Stimulated activated CD4-positive, alpha-beta T cell treated with anti-CD3 and anti-CD28 coated beads, Interleukin-15, amount 100 ng/mL, for 48 hours (primary cell): Measurements from ENCODE around the gene ALKBH3.

ENCODE experiments used
- DNase-seq, 2 donors: peaks; one replicate each; pipeline ENCODE4 v3.0.0-alpha.2; 2020; ENCODE audit warnings: low read depth in 2 of 2

The ALKBH3 gene

DNA sequence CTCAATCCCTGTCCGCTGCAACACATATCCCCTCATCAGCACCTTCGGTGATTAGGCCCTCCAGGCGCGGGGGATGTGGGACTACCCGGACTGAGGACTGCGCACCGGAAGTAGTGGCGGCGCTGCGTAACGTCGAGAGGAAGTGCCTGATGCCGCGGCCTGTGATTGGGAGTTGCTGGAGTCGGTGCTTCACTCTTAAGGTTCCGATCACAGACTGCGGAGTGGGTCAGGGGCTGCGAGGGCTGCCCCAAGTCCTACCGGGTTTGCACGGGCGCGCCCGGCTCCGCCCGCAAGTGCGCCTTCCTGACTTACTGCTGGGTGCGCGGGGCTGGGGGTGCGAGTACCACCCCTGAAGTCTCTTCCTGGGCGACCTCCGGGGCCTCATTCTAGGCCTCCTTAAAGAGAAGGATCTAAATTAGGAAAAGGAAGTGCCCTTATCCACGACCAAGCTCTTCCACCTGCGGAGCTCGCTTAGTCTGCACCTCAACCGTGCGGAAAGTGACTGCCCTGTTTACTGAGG, at the start of gene ALKBH3:
Gene ALKBH3, plus strand, starts transcription at position 192 of the 520 bp plus-strand sequence. CDS start 1,822 bp downstream, outside the sequence.
- DNase-seq, result peak; percentile 83 to 90

DNA sequence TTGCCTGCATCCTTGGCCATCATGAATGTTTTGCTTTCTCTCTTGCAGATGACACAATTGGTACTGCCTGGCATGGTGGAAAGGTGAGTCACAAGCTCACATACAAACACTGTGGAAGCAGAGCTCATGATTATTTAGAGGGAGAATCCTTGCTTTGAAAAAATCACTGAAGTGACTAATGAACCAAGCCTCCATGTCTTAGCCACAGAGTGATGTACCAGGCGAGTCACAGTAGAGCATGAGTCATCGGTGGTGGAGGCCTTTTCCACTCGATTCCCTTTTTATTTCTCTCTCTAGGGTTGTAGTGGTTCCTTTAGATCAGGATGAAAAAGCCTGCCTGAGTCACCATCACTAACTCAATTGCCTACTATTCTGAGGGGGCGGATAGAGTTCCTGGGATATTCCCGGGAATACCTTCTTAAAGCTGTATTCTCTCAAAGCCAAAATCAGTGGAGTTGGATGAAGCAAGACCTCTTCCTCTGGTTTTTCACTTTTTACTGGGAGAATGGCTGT, 49.6 kb upstream of the ALKBH3 start:
- DNase-seq, result peak; percentile 44 to 53

DNA sequence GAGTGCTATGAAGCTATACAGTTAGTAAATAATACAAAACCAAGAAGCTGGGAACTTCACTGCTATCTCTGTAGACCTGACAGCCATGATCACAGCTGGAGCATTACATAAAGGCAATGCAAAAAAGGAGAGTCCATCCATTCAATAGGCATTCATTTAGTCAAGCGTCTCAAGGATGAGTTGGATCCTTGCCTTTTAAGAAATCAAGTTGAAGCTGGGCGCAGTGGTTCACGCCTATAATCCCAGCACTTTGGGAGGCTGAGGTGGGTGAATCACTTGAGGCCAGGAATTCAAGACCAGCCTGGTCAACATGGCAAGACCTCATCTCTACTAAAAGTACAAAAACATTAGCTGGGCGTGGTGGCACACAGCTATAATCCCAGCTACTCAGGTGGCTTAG, 48.1 kb upstream of the ALKBH3 start:
- no peak for DNase-seq

DNA sequence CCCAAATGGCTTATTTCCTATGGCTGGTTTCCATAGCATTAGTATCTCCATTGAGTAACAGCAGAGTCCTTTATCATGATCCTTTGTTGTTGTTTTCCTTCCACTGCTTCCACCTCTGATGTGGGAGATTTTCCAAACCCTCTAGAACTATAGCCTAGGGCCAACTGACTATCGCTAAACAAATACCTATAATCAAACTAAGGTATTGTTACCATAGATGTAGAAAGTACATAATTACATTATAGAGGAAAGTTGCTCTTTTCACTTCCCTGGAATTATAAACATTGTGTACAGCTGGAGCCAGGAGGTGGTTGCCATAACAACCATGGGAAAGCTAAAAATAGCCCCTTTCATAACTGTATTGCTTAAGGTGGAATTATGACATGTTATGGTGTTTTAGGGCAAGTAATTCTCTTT, 47.0 kb upstream of the ALKBH3 start:
- no peak for DNase-seq

DNA sequence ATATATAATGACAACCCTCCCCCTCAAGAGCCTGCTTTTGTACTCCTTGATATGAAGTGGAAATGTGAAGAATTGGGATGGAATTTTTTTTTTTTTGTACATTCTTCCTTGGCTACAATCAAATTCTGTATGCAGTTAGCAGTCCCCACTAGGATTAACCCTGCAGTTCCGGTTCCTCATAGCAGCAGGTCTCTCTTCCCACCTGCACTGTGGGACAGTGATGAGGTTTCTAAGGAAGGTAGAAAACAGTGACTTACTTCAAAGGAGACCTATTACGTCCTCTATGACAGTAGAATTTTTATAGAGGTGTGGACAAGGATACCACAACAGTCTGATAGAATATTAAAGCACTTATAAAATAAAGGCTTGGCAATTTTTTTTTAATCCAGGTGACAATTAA, 46.3 kb upstream of the ALKBH3 start:
- DNase-seq, result no peak

DNA sequence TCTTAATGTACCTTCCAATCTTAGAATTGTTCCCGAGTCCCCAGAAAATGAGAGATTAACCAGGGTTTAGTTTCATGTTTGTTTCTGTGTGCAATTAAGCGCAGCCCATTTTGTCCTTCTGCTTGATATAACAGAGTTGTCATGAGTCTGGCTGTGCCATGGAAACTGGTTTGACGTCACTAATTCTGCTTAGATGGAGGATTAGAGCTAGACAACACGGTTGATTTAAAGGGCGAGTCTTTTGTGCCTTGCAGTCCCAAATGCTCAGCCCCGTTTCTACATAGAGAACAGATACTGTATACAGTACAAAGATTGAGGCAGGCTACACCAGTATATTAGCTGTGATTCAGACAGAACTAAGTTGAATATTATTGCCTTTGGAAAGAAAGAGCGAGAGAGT, 45.5 kb upstream of the ALKBH3 start:
- no peak for DNase-seq

DNA sequence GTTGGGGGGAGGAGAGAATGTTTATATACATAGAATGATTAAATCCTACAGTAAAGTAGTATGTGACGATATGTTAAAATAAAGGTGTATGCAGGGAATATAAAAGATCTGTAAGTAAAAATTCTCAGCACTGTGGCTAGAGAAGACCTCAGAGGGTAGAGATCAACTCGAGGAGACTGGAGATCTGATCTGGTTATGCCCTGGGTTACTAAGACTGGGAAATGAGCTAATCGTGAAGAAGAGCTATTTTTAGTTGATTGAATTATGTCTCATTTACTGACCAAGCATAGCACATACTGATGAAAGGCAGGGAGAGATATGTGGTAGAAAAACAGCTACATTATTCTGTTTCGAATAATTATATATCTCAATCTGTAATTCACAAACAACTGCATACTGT, 42.8 kb upstream of the ALKBH3 start:
- DNase-seq, result no peak

DNA sequence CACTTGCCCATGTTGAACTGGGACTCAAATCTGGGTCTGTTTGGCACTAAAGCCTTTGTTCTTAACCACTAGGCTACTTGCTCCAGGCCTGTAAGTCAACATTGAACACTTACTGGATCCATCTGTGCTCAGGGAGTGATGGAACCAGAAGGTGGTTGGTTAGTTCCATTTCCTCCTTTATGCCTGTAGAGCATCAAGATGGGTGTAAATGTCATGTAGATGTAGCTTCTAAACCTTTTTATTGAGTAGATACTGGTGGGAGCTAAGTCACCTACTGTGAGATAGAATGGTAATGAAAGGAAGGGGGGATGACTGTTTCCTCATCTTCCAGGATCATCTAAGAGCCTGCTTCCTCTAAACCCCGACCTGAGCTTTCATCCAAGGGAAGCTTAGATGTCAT, 38.6 kb upstream of the ALKBH3 start:
- DNase-seq, result no peak

DNA sequence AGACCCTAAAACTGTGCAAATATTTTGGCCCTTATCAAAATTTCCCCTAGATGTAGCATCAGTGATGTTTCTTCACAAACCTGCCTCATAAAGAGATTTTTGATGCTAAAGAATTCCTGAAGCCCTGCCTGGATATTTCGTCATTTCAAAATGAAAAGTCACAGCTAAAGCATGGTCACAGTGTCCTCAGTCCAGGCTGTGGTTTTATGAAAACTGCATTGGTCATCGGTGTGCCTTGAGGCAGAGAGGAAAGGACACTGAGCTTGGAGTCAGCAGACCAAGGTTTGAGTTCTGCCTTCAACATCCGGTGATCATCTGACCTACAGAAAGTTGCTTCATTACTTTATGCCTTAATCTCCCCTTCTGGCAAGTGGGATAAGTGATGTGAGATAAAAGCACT, 34.8 kb upstream of the ALKBH3 start:
- DNase-seq, result no peak

DNA sequence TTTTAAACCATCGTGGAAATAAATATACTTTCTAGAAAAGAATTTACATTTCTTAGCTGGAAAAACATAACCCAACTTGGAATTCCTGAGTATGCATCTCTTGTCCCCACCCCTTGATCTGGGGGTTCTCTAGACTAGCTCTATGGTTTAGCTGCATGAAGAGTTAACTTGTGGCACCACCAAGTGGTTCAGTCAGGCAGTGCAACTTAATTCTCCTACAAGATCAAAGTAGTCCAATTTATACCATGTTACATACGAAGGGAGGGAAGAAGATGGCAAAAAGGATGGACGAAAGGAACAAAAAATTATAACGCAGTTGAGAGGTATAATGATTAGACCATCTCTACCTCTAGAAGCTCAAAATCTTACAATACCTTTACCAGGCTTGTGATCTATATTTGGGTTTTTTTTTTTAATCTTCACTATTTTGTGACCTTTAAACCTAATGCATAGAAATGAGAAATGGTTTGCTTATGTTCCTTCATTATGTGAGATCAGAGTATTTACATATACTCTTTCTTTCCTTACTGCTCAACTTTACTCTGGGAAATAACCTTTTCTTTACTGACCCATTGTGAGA, 28.5 kb upstream of the ALKBH3 start:
- peak; percentile 21 to 33 for DNase-seq

DNA sequence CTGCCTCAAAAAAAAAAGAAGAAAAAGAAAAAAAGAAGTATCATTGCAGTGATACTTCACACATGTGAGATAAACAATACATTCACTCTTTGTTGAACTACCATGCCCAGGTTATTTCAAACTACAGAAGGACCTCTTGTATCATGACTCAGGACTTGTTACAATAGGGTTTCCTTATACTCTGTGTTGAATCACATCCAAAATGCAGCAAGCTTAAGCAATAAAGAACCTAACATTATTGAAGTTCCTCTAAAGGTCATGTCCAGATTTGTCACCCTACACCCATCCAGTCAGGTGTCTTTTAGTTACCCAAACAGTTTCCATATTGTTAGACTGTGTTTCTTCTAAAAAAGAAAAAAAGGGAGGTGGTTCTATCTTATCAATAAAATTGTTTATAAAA, 26.9 kb upstream of the ALKBH3 start:
- no peak for DNase-seq

DNA sequence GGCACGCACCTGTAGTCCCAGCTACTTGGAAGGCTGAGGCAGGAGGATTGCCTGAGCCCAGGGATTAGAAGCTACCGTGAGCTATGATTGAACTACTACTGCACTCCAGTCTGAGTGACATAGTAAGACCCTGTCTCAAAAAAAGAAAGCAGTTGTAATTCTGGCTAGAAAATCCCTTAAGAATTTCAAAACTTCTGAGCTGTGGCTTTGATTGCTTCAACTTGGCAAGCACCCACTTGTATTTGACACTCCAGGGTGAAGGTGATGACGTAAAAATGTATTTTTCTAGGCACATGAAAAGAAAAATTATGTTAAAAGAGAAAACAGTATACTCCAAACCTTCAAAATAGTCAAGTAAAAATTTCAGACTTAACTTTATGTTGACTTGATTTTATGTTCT, 23.6 kb upstream of the ALKBH3 start:
- DNase-seq, result no peak

DNA sequence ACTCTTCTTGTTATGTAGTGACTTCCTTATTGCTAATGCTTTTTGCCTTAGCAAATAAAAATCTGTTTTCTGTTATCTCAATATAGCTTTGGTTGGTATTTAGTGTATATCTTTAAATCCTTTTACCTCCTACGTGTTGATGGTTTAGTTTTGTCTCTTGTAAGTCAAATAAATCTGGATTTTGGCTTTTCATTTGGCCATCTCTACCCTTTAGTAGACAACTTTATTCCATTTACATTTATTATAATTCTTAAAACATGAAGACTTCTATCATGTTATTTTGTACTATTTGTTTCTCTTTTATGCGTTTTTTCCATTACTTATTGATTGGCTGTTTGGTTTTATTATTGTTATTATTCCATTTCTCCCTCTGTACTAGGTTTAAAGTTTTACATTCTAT, 19.5 kb upstream of the ALKBH3 start:
- DNase-seq, result no peak

DNA sequence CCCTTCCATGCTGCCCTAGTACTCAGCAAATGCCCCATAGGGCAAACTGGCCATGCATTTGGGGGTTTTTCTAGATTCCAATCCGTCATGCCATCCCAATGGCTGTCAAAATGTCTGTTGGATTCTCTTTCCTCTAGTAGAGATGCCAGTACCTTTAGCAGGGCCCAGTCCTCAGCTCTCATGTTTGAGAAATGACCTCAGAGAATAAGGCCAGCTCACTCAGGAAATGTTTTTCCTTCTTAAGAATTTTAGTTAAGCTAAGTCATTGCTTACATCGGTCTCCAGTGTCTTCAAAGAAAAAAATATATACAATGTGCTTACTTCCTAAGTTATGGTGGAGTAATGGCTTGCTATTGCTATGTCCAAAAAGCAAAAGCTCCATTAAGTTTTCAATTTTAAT, 14.1 kb upstream of the ALKBH3 start:
- no peak for DNase-seq

DNA sequence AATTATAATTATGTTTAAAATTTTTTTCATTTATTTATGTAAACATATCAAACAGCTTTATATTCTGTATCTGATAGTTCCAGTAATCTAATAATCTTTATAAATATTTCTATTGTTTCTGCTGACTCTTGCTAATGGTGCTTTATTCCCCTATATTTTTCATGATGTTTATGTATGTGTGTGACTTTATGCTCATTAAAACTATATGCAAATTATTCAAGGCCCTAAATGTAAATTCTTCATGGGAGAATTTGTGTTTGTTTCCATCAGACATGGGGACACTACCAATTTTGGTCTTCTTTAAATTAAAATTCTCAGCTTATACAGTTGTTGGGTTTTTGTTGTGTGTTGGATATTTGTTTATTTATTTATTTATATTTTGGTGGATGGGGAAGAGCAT, 13.7 kb upstream of the ALKBH3 start:
- no peak for DNase-seq

DNA sequence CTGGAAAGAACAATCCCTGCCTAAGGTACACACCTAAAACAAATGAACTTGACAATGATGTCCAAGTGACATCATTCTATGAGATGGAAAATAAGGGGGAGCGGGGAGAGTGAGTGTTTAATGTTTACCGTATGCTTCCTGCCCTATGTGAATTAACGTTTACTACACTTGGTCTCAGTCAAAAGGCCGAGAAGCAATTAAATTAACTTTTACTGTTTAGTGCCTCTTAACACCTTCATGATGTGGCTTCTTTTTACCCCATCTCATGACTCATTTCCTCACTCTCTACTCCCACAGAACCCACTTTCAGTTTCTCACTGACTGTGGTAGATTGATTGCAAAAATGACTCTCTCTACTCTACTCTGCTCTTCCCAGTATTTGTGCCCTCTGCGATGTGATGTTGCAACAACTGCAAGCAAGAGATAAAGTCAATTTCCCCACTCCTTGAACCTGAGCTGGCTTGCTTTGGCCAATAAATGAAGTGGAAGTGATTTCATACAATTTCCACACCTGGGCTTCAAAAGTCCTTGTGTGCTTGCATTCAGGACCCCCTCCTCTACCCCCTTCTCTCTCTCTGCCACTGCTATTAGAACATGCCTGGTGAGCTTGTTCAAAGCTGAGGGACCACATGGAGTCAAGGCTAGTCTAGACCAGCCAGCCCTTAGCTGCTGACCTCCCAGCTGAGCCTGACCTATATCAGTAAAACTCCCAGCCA, 11.6 kb upstream of the ALKBH3 start:
- peak; percentile 9 to 24 for DNase-seq

DNA sequence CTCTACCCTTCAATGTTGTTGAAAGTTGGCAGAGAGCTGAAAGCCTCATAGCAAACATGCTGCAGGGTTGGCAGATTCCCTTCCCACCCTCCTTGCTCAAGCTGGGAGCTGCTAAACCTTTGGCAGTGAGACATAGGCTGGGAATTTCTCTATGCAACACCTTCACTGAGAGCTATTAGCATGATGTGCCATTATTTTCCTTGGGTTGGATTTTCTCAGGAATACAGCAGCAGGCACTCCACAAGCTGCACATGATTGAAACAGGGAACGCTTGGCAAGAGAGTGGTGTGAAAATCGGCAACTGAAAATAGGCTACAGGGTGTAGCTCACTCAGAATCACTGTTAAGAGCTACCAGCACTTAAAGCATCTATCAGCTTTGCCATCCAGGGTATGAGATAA, 9.6 kb upstream of the ALKBH3 start:
- DNase-seq, result no peak

DNA sequence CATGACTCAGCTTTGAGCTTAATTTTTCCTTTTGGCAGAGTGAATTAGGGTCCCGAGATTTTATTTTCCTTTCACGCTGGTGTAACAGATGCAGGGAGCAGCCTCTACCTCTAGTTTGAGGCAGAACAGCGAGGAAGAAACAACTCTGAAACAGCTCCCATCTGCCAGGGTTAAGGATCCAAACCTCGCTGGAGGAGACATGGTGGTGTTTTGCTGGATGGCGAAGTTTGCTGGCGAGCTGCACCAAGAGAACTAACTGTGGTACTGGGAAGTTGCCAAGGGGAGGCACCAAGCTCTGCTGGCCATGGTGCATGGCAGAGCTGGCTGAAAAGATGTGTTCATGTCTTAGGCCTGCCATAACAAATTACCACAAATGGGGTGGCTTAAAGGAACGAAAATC, 7.6 kb upstream of the ALKBH3 start:
- DNase-seq, result no peak

DNA sequence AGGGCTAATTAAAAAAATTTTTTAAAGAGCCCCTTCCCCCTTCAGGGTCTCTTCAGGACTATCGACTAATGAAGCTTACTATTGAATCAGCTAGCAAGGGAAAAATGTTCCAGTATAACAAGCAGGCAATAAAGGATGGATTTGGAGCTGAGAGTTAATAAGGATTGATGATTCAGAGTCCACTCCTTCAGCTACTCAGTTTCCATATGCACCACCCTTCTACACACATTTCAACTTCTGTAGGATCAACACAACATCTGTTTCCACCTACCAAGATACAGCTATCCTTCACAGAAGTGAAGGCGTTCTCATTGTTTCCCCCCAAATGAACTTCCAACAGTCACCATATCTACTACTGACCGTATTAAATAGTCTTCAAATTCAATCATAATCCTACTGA, 6.6 kb upstream of the ALKBH3 start:
- DNase-seq, result no peak

DNA sequence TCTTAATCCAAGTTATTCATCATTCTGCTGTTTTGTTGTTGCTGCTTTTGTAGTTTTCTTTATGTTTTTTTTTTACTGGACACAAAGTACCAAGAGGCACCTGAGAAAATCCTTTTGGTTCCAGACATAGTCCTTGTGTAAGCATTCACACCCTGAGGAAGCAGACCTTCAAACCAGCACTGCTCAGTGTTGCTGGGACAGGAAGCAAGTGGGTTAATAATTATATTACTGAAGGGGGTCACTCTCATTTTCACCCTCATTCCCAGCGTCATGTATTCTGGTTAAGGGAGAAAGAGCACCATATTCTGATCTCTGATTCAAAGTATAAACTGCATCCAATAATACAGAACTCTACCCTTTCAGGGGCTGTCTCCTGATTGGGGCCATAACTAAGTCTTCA, 5.9 kb upstream of the ALKBH3 start:
- no peak for DNase-seq

DNA sequence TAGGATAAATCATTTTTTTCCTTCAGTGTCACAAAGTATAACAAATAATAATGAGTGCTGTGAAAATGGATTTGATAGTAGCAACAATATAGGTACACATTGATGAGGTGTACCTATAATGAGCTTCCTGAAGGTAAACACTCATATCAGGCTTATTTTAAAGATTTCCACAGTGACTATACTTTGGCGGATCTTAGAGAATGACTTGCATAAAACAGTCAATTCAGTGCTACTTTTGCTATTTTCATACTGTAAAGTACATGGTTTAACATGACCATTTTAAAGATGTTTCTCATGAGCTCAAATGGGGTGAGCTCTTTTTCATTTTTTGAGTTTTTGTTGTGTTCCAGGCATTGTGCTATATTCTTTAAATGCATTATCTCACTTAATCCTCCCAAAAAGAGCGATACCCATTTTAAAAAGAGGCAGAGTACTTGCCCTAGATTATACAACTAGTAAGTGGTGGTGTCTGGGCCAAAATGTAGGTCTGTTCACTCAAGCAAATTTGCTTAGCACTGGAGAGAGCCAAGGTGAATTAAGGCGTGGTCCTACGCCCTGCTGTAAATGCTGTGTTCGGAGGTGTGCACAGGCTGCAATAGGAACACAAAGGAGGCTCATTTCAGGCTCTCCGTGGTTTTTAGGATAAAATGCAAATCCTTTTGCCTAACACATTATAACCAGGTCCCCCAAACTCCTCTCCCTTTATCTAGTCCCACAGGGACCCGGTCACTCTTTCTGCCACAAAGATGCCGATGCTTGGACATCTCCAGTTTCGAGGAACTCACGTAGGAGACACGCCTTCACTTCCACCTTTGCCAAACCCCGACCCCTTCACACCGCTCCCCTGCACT, 617 bp upstream of the ALKBH3 start:
- no peak for DNase-seq

DNA sequence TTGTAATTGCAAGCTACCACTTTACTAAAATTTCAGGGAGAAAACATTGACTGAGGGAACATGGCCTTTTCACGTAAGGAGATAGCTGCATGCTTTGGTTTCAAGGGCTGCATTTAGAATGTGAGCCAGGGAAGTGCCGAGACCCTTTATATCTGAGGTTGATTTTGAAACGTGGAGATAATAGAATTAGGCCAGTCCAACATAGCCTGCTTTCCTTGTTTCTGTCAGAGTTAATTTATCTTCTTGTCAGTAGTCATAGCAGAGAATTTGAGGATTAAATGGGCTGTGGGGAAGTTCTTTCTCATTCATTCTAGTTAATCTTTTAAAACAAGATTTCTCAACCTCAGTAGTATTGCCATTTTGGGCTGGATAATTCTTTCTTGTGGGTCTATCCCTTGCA, 12.2 kb downstream of the ALKBH3 start:
- no peak for DNase-seq
